ENCODE data around the gene AFG1L.

GRCh38 chr6:108476847-108477430, 182.1 kb downstream of the AFG1L start:
- TF ChIP-seq CTCF (IDR thresholded peaks at IDR 0.05; ENCODE audit: low read depth, low read length) (no peak), EZH2phosphoT487 (IDR thresholded peaks at IDR 0.05; ENCODE audit: low read depth) (no peak)

Data from OCI-LY3 (cell line).